Mesenchymal stem cell (in vitro differentiated cells and primary cell): ENCODE results near the gene ALPP.
"Not testable (repeated sequence)": the region's sequence is repeated elsewhere in the genome, so short reads cannot be mapped to it uniquely, and the experiment has no call there.

Experiments used
- DNase-seq: peaks from one replicate; pipeline ENCODE4 v3.0.0-alpha.2; 2013
- H2AFZ ChIP-seq: one replicate; pipeline ENCODE4 v1.6.1; 2013; ENCODE audit warnings: low read depth, mild to moderate bottlenecking, control low read depth, inconsistent platforms, low read length, moderate library complexity
- H2AK5ac ChIP-seq: 2 replicates; pipeline ENCODE4 v1.6.1; 2013; ENCODE audit warnings: low read length, moderate library complexity, mild to moderate bottlenecking, inconsistent platforms; ENCODE audit not compliant: severe bottlenecking
- H2BK120ac ChIP-seq: one replicate; pipeline ENCODE4 v1.6.1; 2013; ENCODE audit warnings: low read depth, mild to moderate bottlenecking, inconsistent platforms, low read length, moderate library complexity
- H2BK12ac ChIP-seq, 2 experiments: one replicate each; pipeline ENCODE4 v1.6.1; 2013; ENCODE audit warnings: inconsistent platforms in 2 of 2, low read length in 2 of 2, mild to moderate bottlenecking in 2 of 2, moderate library complexity in 2 of 2, control low read depth in 1 of 2
- H2BK15ac ChIP-seq: one replicate; pipeline ENCODE4 v1.6.1; 2013; ENCODE audit warnings: mild to moderate bottlenecking, low read depth, inconsistent platforms; ENCODE audit not compliant: poor library complexity, severe bottlenecking
- H2BK5ac ChIP-seq: 2 replicates; pipeline ENCODE4 v1.6.1; 2013; ENCODE audit warnings: low read depth, mild to moderate bottlenecking, low read length, control low read depth, inconsistent platforms; ENCODE audit not compliant: poor library complexity, severe bottlenecking
- H3K14ac ChIP-seq, 2 experiments: one replicate each; pipeline ENCODE4 v1.6.1; 2013; ENCODE audit warnings: inconsistent platforms in 2 of 2, low read length in 2 of 2, control low read depth in 1 of 2, mild to moderate bottlenecking in 1 of 2, moderate library complexity in 1 of 2
- H3K18ac ChIP-seq, 2 experiments: one replicate each; pipeline ENCODE4 v1.6.1; 2013; ENCODE audit warnings: inconsistent platforms in 2 of 2, low read length in 2 of 2, control low read depth in 1 of 2, low read depth in 1 of 2, mild to moderate bottlenecking in 1 of 2
- H3K23ac ChIP-seq, 2 experiments: one replicate each; pipeline ENCODE4 v1.6.1; 2013; ENCODE audit warnings: inconsistent platforms in 2 of 2, low read length in 2 of 2, mild to moderate bottlenecking in 2 of 2, moderate library complexity in 2 of 2, control low read depth in 1 of 2
- H3K27ac ChIP-seq: 2 replicates; pipeline ENCODE4 v1.5.1; 2013; ENCODE audit warnings: mild to moderate bottlenecking, moderate library complexity, low read length, control low read depth, inconsistent platforms; ENCODE audit not compliant: poor library complexity, severe bottlenecking
- H3K27me3 ChIP-seq, 2 experiments: 2 replicates each; pipeline versions ENCODE4 v1.6.1 to v1.7.0; 2013; ENCODE audit warnings: low read length in 2 of 2, mild to moderate bottlenecking in 2 of 2, moderate library complexity in 2 of 2, control low read depth in 1 of 2, inconsistent platforms in 1 of 2; ENCODE audit not compliant: control insufficient read depth in 1 of 2, insufficient read depth in 1 of 2
- H3K36me3 ChIP-seq, 2 experiments: 2 replicates each; pipeline versions ENCODE4 v1.6.1 to v1.7.0; 2013; ENCODE audit warnings: low read length in 2 of 2, control low read depth in 1 of 2, inconsistent platforms in 1 of 2, low read depth in 1 of 2, mild to moderate bottlenecking in 1 of 2; ENCODE audit not compliant: insufficient read depth in 2 of 2, control insufficient read depth in 1 of 2
- H3K4ac ChIP-seq, 2 experiments: one replicate each; pipeline ENCODE4 v1.6.1; 2013; ENCODE audit warnings: inconsistent platforms in 2 of 2, low read length in 2 of 2, mild to moderate bottlenecking in 2 of 2, moderate library complexity in 2 of 2, control low read depth in 1 of 2, low read depth in 1 of 2
- H3K4me1 ChIP-seq: 2 replicates; pipeline ENCODE4 v1.6.1; 2013; ENCODE audit warnings: low read depth, low read length, control low read depth; ENCODE audit not compliant: control insufficient read depth, insufficient read depth
- H3K4me2 ChIP-seq: 2 replicates; pipeline ENCODE4 v1.6.1; 2013; ENCODE audit warnings: low read length, mild to moderate bottlenecking, inconsistent platforms; ENCODE audit not compliant: poor library complexity, severe bottlenecking
- H3K4me3 ChIP-seq, 2 experiments: 2 replicates each; pipeline versions ENCODE4 v1.5.1 to v1.7.0; 2013; ENCODE audit warnings: low read length in 2 of 2, mild to moderate bottlenecking in 2 of 2, control low read depth in 1 of 2, low read depth in 1 of 2; ENCODE audit not compliant: insufficient read depth in 1 of 2
- H3K79me1 ChIP-seq: replicated peaks from 2 replicates; pipeline ENCODE4 v1.6.1; 2013; ENCODE audit warnings: mild to moderate bottlenecking, control low read depth, low read length, inconsistent platforms; ENCODE audit not compliant: poor library complexity, severe bottlenecking
- H3K9ac ChIP-seq: 2 replicates; pipeline ENCODE4 v1.7.0; 2013; ENCODE audit warnings: mild to moderate bottlenecking, low read length, moderate library complexity
- H3K9me3 ChIP-seq: 2 replicates; pipeline ENCODE4 v1.7.0; 2013; ENCODE audit warnings: mild to moderate bottlenecking, low read length; ENCODE audit not compliant: control insufficient read depth
- H4K8ac ChIP-seq: one replicate; pipeline ENCODE4 v1.6.1; 2013; ENCODE audit warnings: inconsistent platforms, mild to moderate bottlenecking, low read length, moderate library complexity
- H4K91ac ChIP-seq: one replicate; pipeline ENCODE4 v1.6.1; 2013; ENCODE audit warnings: mild to moderate bottlenecking, low read length, inconsistent platforms
- WGBS: methylation state at CpG from one replicate; pipeline ENCODE4 v1.1.7; 2013; ENCODE audit warnings: mixed read lengths; 5-methylcytosine and 5-hydroxymethylcytosine counted together

The ALPP gene

DNA sequence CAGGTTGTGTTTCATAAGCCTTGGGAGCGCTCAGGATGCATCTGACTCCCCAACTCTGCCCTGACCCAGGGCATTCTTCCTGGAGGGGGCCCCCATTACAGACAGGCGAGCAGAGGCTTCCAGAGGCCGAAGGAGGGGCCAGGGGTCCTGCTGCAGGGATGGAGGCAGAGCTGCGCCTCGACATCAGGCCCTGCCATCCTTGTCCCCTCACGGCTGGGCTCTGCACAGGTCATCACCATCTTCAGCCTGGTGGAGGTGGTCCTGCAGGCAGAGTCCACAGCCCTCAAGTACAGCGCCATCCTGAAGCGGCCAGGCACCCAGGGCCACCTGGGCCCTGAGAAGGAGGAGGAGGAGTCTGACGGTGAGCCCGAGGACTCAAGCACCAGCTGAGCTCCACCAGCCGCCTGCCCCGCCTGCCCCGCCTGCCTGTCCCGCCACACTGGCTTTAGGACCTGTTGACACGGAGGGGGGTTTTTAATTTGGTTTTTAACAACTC lies 42.3 kb upstream of the ALPP start:
- Histone ChIP-seq H3K27me3 (no peaks in the 10 kb centered on the region), H3K14ac (no peak overlapping the region), H3K27ac (no peak overlapping the region), H2AK5ac (no peak overlapping the region), H3K4me1 (peaks cover 7% of the 10 kb centered on the region), H3K4me2 (no peak overlapping the region), H2BK15ac (no peak overlapping the region), H3K18ac (no peak overlapping the region), H2BK12ac (no peak overlapping the region), H3K23ac (no peak overlapping the region), H4K91ac (peak overlapping the region; percentile 22), H2AFZ (no peak overlapping the region), H3K9ac (no peak overlapping the region), H3K9me3 (no peaks in the 10 kb centered on the region), H3K79me1 (no peaks in the 10 kb centered on the region), H2BK5ac (no peak overlapping the region), H2BK120ac (no peak overlapping the region), H3K36me3 (peaks cover 0 to 57% of the 10 kb centered on the region in 2 experiments), H3K4me3 (no peak overlapping the region), H3K4ac (no peak overlapping the region), H4K8ac (no peak overlapping the region)
- WGBS = 95% methylated on average over 14 of the region's 15 CpGs
- no peak for DNase-seq

- no peak overlapping the region for H2BK15ac ChIP-seq
- no peak overlapping the region for H3K9ac ChIP-seq
- H3K36me3 ChIP-seq = peaks cover 0 to 57% of the 10 kb centered on the region in 2 experiments
- no peak overlapping the region for H3K4ac ChIP-seq
- H3K23ac ChIP-seq = no peak overlapping the region
- no peak overlapping the region for H4K8ac ChIP-seq
- no peak overlapping the region for H3K4me3 ChIP-seq
- no peaks in the 10 kb centered on the region for H3K27me3 ChIP-seq
- H4K91ac ChIP-seq = no peak overlapping the region
- no peak overlapping the region for H2BK120ac ChIP-seq
- H3K14ac ChIP-seq = no peak overlapping the region
- no peak overlapping the region for H2BK12ac ChIP-seq
- peaks cover 7% of the 10 kb centered on the region for H3K4me1 ChIP-seq
- 89% methylated on average over 15 of the region's 18 CpGs for WGBS
- H2AFZ ChIP-seq = no peak overlapping the region
- H2AK5ac ChIP-seq = no peak overlapping the region
- DNase-seq = no peak
- H3K9me3 ChIP-seq = no peaks in the 10 kb centered on the region
- no peak overlapping the region for H3K27ac ChIP-seq
- no peak overlapping the region for H3K4me2 ChIP-seq
- H3K18ac ChIP-seq = no peak overlapping the region
- no peak overlapping the region for H2BK5ac ChIP-seq
- no peaks in the 10 kb centered on the region for H3K79me1 ChIP-seq
These were observed 41.4 kb upstream of the ALPP start for GRCh38 chr2:232336981-232337720.

DNA sequence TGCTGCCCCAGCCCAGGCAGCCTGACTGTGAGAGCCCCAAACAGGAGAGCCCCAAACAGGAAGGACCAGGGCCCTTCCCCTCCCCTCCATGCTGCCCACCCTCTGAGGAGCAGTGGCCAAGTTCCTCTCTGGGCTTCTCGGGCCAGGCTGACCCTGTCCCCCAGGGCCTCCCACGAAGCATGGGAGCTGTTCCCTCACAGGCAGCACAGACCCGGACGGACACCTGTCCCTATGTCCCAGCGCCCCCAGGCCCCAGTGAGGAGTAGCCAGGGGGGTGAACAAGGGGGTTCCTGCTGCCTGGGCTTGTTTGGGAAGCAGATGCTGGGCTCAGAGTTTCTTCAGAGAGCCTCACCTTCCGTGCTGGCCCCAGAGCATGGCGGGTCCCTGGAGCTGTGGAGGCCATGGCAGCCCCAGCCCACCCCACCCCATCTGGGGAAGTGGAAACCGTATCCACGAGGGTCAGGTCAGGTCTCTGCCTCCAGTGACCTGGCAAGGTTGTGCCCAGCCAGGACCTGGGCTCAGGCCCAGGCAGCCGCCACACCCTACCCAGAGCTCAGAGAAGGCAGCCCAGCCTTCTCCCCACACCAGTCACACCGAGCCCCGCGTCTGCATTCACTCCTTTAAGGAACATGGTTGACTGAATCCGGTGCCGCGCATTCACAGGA lies 40.3 kb upstream of the ALPP start:
- not testable (repeated sequence) for H3K18ac ChIP-seq, H3K27me3 ChIP-seq, H3K27ac ChIP-seq, H3K4me1 ChIP-seq, H2AFZ ChIP-seq, H2BK5ac ChIP-seq, H3K23ac ChIP-seq, H3K4me2 ChIP-seq, H3K9me3 ChIP-seq, H2AK5ac ChIP-seq, DNase-seq, H2BK120ac ChIP-seq, H3K4ac ChIP-seq, H2BK12ac ChIP-seq, H3K9ac ChIP-seq, H4K91ac ChIP-seq, H3K14ac ChIP-seq, H3K4me3 ChIP-seq, H4K8ac ChIP-seq, H3K79me1 ChIP-seq, H2BK15ac ChIP-seq
- 97% methylated on average over 10 of the region's 16 CpGs for WGBS
- H3K36me3 ChIP-seq = peaks cover 0 to 54% of the 10 kb centered on the region in 2 experiments

GRCh38 chr2:232338759-232339106 lies 39.8 kb upstream of the ALPP start:
- Histone ChIP-seq H3K27ac (no peak overlapping the region), H4K8ac (no peak overlapping the region), H4K91ac (no peak overlapping the region), H2AFZ (no peak overlapping the region), H3K4me2 (no peak overlapping the region), H3K18ac (no peak overlapping the region), H3K23ac (no peak overlapping the region), H2BK15ac (no peak overlapping the region), H2BK120ac (no peak overlapping the region), H2BK12ac (no peak overlapping the region), H3K4ac (no peak overlapping the region), H2BK5ac (no peak overlapping the region), H3K9me3 (no peaks in the 10 kb centered on the region), H3K4me3 (no peak overlapping the region), H3K4me1 (peaks cover 2% of the 10 kb centered on the region), H3K79me1 (no peaks in the 10 kb centered on the region), H3K27me3 (peaks cover 4 to 10% of the 10 kb centered on the region in 2 experiments), H2AK5ac (no peak overlapping the region), H3K36me3 (peaks cover 0 to 50% of the 10 kb centered on the region in 2 experiments), H3K14ac (no peak overlapping the region), H3K9ac (no peak overlapping the region)
- WGBS = 88% methylated on average over 6 of the region's 7 CpGs
- no peak for DNase-seq
